ENCODE results near the gene PKD1L1. TPM values are rescaled to one million over a fixed set of nuclear protein-coding genes. Genes with fewer than 3 reads are reported as not detected.

PKD1L1 gene
- total RNA-seq, 4 donors from 2014 or later, result 0.41 to 37.4 (median 17.5) TPM

DNA sequence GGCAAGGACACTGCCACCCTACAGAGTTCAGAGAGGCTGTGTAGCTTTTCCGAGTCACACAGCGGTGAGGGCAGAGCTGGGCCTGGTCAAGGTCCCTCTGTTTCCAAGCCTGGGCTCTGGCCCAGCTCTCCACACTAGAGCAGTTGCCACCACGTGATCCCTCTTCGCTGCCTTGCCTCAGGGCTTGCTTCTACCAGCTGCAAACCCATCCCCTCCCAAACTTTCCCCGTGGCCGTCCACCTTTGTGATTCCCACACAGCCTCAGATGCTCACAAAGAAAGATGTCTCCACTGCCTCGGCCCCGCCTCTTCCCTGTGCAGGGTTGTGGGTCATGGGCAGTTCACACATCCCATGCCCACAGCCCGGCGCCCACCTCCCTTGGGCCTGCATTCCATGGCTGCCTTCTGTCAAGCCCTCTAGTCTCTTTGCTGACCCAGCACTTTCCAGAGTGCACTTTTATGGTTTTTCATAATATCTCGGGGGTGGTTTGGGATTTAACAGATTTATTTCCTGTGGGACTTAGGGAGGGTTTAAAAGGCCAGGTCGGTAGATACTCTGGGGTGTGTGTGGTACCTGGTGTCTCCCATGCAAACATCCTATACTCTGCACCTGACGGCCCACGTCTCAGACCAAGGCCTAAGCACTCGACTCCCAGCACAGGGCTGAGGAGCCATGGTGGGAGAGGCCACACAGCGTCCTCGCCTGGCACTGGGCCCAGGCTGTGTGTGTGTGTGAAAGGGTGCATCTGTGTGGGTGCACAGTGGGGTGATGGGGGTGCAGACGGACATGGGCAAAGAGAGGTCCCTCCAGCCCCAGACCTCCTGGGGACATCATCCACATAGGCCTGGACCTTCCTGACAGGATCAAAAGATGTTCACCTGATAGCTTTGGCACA, 59.6 kb downstream of the PKD1L1 start:
- no peak for DNase-seq
- intact Hi-C loops (cut with DNase I; ENCODE audit: low total_unique reads), result no loop called here
- 63 to 88% methylated on average over 4 to 14 of the region's 18 CpGs for WGBS, 2 donors (ENCODE audit: low coverage in 1 of 2)
- H3K4me1 ChIP-seq, result no peaks in the 10 kb centered on the region
- no peaks in the 10 kb centered on the region for H3K9me3 ChIP-seq
- TF ChIP-seq, protein P1, sequence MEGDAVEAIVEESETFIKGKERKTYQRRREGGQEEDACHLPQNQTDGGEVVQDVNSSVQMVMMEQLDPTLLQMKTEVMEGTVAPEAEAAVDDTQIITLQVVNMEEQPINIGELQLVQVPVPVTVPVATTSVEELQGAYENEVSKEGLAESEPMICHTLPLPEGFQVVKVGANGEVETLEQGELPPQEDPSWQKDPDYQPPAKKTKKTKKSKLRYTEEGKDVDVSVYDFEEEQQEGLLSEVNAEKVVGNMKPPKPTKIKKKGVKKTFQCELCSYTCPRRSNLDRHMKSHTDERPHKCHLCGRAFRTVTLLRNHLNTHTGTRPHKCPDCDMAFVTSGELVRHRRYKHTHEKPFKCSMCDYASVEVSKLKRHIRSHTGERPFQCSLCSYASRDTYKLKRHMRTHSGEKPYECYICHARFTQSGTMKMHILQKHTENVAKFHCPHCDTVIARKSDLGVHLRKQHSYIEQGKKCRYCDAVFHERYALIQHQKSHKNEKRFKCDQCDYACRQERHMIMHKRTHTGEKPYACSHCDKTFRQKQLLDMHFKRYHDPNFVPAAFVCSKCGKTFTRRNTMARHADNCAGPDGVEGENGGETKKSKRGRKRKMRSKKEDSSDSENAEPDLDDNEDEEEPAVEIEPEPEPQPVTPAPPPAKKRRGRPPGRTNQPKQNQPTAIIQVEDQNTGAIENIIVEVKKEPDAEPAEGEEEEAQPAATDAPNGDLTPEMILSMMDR (IDR thresholded peaks at IDR 0.05), result no peak
- TF ChIP-seq POLR2AphosphoS5 (IDR thresholded peaks at IDR 0.05) (no peak), POLR2A (IDR thresholded peaks at IDR 0.05) (no peak), EP300 (IDR thresholded peaks at IDR 0.05; ENCODE audit: low read depth) (no peak)
- no peak overlapping the region for H3K4me3 ChIP-seq
- no peaks in the 10 kb centered on the region for H3K27me3 ChIP-seq
- H3K36me3 ChIP-seq, result no peaks in the 10 kb centered on the region
- H3K27ac ChIP-seq, result no peak overlapping the region
- in situ Hi-C loops (cut with MboI; ENCODE audit: low pct_ligation_motif_present in 1 of 4, low pct_unique_long_range_greater_than_20kb in 1 of 4, low sequenced_read_pairs in 3 of 4), result no loop called here

DNA sequence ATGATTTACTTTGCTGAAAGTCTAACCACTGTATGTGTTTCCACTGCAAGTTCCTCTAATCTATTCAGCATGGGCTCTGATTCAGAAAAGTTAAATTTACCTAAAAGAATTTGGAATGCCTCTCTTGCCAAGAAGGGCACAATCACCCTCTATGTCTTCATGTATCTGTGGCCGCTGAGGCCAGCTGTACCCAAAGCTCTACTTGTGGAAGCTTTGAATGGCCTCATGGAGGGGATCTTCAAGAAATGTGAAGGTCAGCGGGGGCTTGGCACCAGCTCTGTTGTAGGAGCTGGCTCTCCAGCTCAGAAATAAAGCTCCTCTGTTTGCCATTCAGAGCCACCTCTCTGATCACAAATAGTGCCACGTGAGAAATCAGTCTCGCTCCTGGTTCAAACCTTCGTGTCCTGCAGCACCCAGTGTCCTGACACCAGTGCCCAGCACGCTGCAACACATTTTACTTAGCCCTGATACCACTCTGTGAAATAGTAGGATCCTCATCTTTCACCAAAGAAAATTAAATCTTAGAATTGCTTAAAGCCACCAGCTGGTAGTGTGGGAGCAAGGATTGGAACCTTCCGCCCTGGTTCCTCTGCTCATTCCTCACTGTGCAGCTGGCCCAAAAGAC, 61.1 kb downstream of the PKD1L1 start:
- H3K4me3 ChIP-seq, result no peak overlapping the region
- TF ChIP-seq, protein P1 (IDR thresholded peaks at IDR 0.05), result no peak
- TF ChIP-seq POLR2A (IDR thresholded peaks at IDR 0.05), result no peak
- no peak for TF ChIP-seq EP300 (IDR thresholded peaks at IDR 0.05; ENCODE audit: low read depth)
- no peak for TF ChIP-seq POLR2AphosphoS5 (IDR thresholded peaks at IDR 0.05)
- H3K9me3 ChIP-seq, result no peaks in the 10 kb centered on the region
- DNase-seq, result no peak
- H3K4me1 ChIP-seq, result no peaks in the 10 kb centered on the region
- no peak overlapping the region for H3K27ac ChIP-seq
- WGBS, 2 donors (ENCODE audit: low coverage in 1 of 2), result 85 to 88% methylated on average over 4 to 7 of the region's 7 CpGs
- intact Hi-C loops (cut with DNase I; ENCODE audit: low total_unique reads) (no loop called here), in situ Hi-C loops (cut with MboI; ENCODE audit: low pct_ligation_motif_present in 1 of 4, low pct_unique_long_range_greater_than_20kb in 1 of 4, low sequenced_read_pairs in 3 of 4) (no loop called here)
- H3K27me3 ChIP-seq, result no peaks in the 10 kb centered on the region
- no peaks in the 10 kb centered on the region for H3K36me3 ChIP-seq

DNA sequence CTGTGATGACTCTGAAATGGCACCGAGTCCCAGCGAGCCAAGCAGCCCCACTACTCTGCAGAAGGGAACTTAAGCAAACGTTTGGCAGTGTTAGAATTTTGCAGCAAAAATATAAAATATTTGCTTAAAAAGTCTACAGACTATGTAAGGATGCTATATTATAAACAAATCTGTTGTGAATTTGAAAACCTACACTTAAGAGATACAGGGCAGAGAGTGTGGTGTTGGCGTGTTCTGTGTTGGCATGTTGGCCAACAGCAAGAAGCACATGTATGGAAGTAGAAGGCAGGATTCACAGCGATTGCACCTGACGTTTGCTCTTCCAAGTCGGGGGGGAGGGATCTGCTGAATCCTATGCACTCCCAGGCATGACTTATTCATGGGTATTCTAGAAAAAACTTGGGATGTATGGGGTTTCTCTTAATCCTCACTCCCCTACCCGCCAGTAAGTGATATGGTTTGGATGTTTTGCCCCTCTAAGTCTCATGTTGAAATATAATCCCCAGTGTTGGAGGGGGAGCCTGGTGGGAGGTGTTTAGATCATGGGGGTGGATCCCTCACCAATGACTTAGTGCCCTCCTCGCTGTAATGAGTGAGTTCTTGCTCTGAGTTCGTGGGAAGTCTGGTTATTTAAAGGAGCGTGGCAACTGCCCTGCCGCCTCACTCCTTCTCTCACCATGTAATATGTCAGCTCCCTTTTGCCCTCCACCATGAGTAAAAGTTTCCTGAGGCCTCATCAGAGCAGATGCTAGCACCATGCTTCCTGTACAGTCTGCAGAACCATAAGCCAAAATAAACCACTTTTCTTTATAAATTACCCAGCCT, 62.1 kb downstream of the PKD1L1 start:
- Histone ChIP-seq H3K9me3 (no peaks in the 10 kb centered on the region), H3K27ac (no peak overlapping the region), H3K36me3 (no peaks in the 10 kb centered on the region), H3K4me3 (no peak overlapping the region), H3K4me1 (no peaks in the 10 kb centered on the region), H3K27me3 (no peaks in the 10 kb centered on the region)
- WGBS, 2 donors (ENCODE audit: low coverage in 1 of 2), result 81 to 87% methylated on average over 5 to 12 of the region's 12 CpGs
- no peak for DNase-seq
- intact Hi-C loops (cut with DNase I; ENCODE audit: low total_unique reads) (no loop called here), in situ Hi-C loops (cut with MboI; ENCODE audit: low pct_ligation_motif_present in 1 of 4, low pct_unique_long_range_greater_than_20kb in 1 of 4, low sequenced_read_pairs in 3 of 4) (no loop called here)
- TF ChIP-seq, protein P1 (IDR thresholded peaks at IDR 0.05), result no peak
- TF ChIP-seq POLR2AphosphoS5 (IDR thresholded peaks at IDR 0.05) (no peak), POLR2A (IDR thresholded peaks at IDR 0.05) (no peak), EP300 (IDR thresholded peaks at IDR 0.05; ENCODE audit: low read depth) (no peak)

All from transverse colon (tissue), 4 donors.